HCT116 (cell line): ENCODE measurements around the gene RNF144B. TPM values are rescaled to one million over a fixed set of nuclear protein-coding genes. Genes with fewer than 3 reads are reported as not detected.

Source experiments
- ATAC-seq: fragments of 200-7000 bp; cut with Tn5 transposase; 2 replicates; pipeline ENCODE4 v1.9.1; 2020; ENCODE audit warnings: mild to moderate bottlenecking, moderate library complexity
- BruUV-seq: library from RNA; stranded (reverse); fragments of 400-500 nt; replicated peaks from 2 replicates; lab custom pipeline; 2021; lab: Mats Ljungman, UMichigan
- CTCF ChIA-PET: fragments of 300-600 bp; sonication (Branson Sonifier 250); formaldehyde crosslinking; loops from one replicate; lab custom pipeline; 2021; ENCODE audit warnings: antibody characterized with exemption; lab: Charles Lee
- POLR2A ChIA-PET: fragments of 300-600, 350-600 bp; sonication (Branson Sonifier 250); formaldehyde crosslinking; loops from one replicate; lab custom pipeline; 2021; ENCODE audit warnings: antibody characterized with exemption; lab: Charles Lee
- RAD21 ChIA-PET, 2 experiments: fragments of 300-600 bp; sonication (Branson Sonifier 250); formaldehyde crosslinking; loops; one replicate each; lab custom pipeline; 2023; ENCODE audit warnings: low total read pairs in 2 of 2; ENCODE audit not compliant: uncharacterized antibody in 2 of 2, unreplicated experiment in 2 of 2, low non-redundant PET in 1 of 2; lab: Charles Lee
- DNase-seq: peaks from one replicate; pipeline ENCODE4 v3.0.0-alpha.2; 2010; ENCODE audit warnings: low read depth, low spot score
- H2AFZ ChIP-seq: fragments of 200-600 bp; shearing (Covaris generic), sonication (generic); 2 replicates; pipeline ENCODE4 v1.6.1; 2017; ENCODE audit warnings: low read depth, mixed run types, mixed read lengths, antibody characterized with exemption, low read length; ENCODE audit not compliant: poor library complexity, severe bottlenecking
- H3K27ac ChIP-seq: 2 replicates; pipeline ENCODE4 v1.5.1; 2012; ENCODE audit warnings: low read depth, low read length
- H3K27me3 ChIP-seq: fragments of 200-600 bp; sonication (generic); 2 replicates; pipeline ENCODE4 v1.6.1; 2016; ENCODE audit warnings: mixed run types, low read length, mixed read lengths; ENCODE audit not compliant: insufficient read depth
- H3K36me3 ChIP-seq, 2 experiments: fragments of 200-500 bp in 1 of 2; fragments of 200-600 bp in 1 of 2; sonication (Bioruptor generic) in 1 of 2; sonication (generic) in 1 of 2; 2 replicates each; pipeline versions ENCODE4 v1.5.1 to v1.6.1; 2014 to 2016; ENCODE audit warnings: low read length in 2 of 2, inconsistent platforms in 1 of 2, mixed read lengths in 1 of 2, mixed run types in 1 of 2; ENCODE audit not compliant: insufficient read depth in 2 of 2, control insufficient read depth in 1 of 2
- H3K4me1 ChIP-seq, 2 experiments: fragments of 200-600 bp in 1 of 2; sonication (generic) in 1 of 2; 2 replicates each; pipeline versions ENCODE4 v1.5.1 to v1.6.1; 2012 to 2017; ENCODE audit warnings: low read length in 2 of 2, inconsistent platforms in 1 of 2, mild to moderate bottlenecking in 1 of 2, mixed read lengths in 1 of 2, mixed run types in 1 of 2, moderate library complexity in 1 of 2; ENCODE audit not compliant: insufficient read depth in 2 of 2, control insufficient read depth in 1 of 2
- H3K4me2 ChIP-seq: fragments of 200-600 bp; sonication (generic); 2 replicates; pipeline ENCODE4 v1.6.1; 2017; ENCODE audit warnings: mixed run types, low read length, mixed read lengths
- H3K4me3 ChIP-seq, 2 experiments: fragments of 200-600 bp in 1 of 2; sonication (generic) in 1 of 2; replicated peaks in 1 of 2; 2 replicates each; pipeline ENCODE4 v1.5.1; 2011 to 2016; ENCODE audit warnings: low read length in 2 of 2, control low read depth in 1 of 2, low read depth in 1 of 2, mild to moderate bottlenecking in 1 of 2, mixed read lengths in 1 of 2, mixed run types in 1 of 2
- H3K79me2 ChIP-seq: fragments of 200-600 bp; sonication (generic); 2 replicates; pipeline ENCODE4 v1.6.1; 2017; ENCODE audit warnings: mild to moderate bottlenecking, mixed run types, low read length, moderate library complexity, mixed read lengths; ENCODE audit not compliant: insufficient read depth
- H3K9ac ChIP-seq: fragments of 200-600 bp; sonication (generic); 2 replicates; pipeline ENCODE4 v1.6.1; 2016; ENCODE audit warnings: low read length, mixed read lengths
- H3K9me2 ChIP-seq: fragments of 200-600 bp; sonication (generic), shearing (Covaris generic); 2 replicates; pipeline ENCODE4 v1.6.1; 2017; ENCODE audit warnings: mixed run types, mild to moderate bottlenecking, moderate library complexity; ENCODE audit not compliant: insufficient read depth
- H3K9me3 ChIP-seq, 2 experiments: fragments of 200-500 bp in 1 of 2; fragments of 200-600 bp in 1 of 2; sonication (Bioruptor generic) in 1 of 2; sonication (generic) in 1 of 2; 2 replicates each; pipeline ENCODE4 v1.6.1; 2014 to 2017; ENCODE audit warnings: low read length in 2 of 2, mixed read lengths in 2 of 2, inconsistent platforms in 1 of 2, low read depth in 1 of 2, mild to moderate bottlenecking in 1 of 2, mixed run types in 1 of 2, moderate library complexity in 1 of 2; ENCODE audit not compliant: control insufficient read depth in 1 of 2, insufficient read depth in 1 of 2
- H4K20me1 ChIP-seq: fragments of 200-600 bp; sonication (generic), shearing (Covaris generic); 2 replicates; pipeline ENCODE4 v1.6.1; 2017; ENCODE audit warnings: mixed run types, mild to moderate bottlenecking, moderate library complexity; ENCODE audit not compliant: insufficient read depth
- EGR1 ChIP-seq: IDR thresholded peaks from 2 replicates; pipeline ENCODE4 v1.6.1; 2012; ENCODE audit warnings: low read depth
- ELF1 ChIP-seq: IDR thresholded peaks from 2 replicates; pipeline ENCODE4 v1.6.1; 2012; ENCODE audit warnings: low read depth, borderline replicate concordance
- EZH2phosphoT487 ChIP-seq: fragments of 200-600 bp; IDR thresholded peaks from 2 replicates; pipeline ENCODE4 v1.6.1; 2018; ENCODE audit warnings: antibody characterized with exemption, borderline replicate concordance
- FOSL1 ChIP-seq: IDR thresholded peaks from 2 replicates; pipeline ENCODE4 v1.6.1; 2012; ENCODE audit warnings: low read depth
- MAX ChIP-seq: IDR thresholded peaks from 2 replicates; pipeline ENCODE4 v1.6.1; 2012
- RAD21 ChIP-seq: IDR thresholded peaks from 2 replicates; pipeline ENCODE4 v1.6.1; 2012; ENCODE audit warnings: low read depth, mild to moderate bottlenecking
- SIN3A ChIP-seq: IDR thresholded peaks from 2 replicates; pipeline ENCODE4 v1.6.1; 2012; ENCODE audit warnings: low read depth
- SP1 ChIP-seq: IDR thresholded peaks from 2 replicates; pipeline ENCODE4 v1.6.1; 2012; ENCODE audit warnings: low read depth
- TCF7L2 ChIP-seq: IDR thresholded peaks from 2 replicates; pipeline ENCODE4 v1.7.0; 2011; ENCODE audit warnings: borderline replicate concordance, inconsistent platforms; ENCODE audit not compliant: insufficient read depth, insufficient read length; ENCODE audit errors: extremely low read depth
- ZBTB33 ChIP-seq: IDR thresholded peaks from 2 replicates; pipeline ENCODE4 v1.6.1; 2011; ENCODE audit warnings: mild to moderate bottlenecking, low read length, moderate library complexity; ENCODE audit not compliant: insufficient replicate concordance; ENCODE audit errors: extremely low read depth
- ZNF274 ChIP-seq: fragments of 200-500 bp; sonication (Bioruptor generic); IDR thresholded peaks from 2 replicates; pipeline ENCODE4 v1.6.1; 2014; ENCODE audit warnings: mild to moderate bottlenecking, low read depth, low read length, inconsistent platforms
- intact Hi-C: fragments of 100-400 bp; cut with micrococcal nuclease; formaldehyde crosslinking; loops from 2 replicates; pipeline ENCODE4 v1.10.0; 2022
- total RNA-seq: library from RNA; stranded (reverse); gene quantifications from one replicate; pipeline ENCODE4 v1.2.1, GENCODE V29; 2021; ENCODE audit not compliant: unreplicated experiment

The RNF144B gene
- total RNA-seq, 1 experiment from 2014 or later = 2.1 TPM

GRCh38 chr6:18478610-18479009 is 91.5 kb downstream of the RNF144B start:
- no peaks in the 10 kb centered on the region for H3K27me3 ChIP-seq
- H3K36me3 ChIP-seq = no peaks in the 10 kb centered on the region
- H2AFZ ChIP-seq = no peak overlapping the region
- H3K9me2 ChIP-seq = no peaks in the 10 kb centered on the region
- no peak overlapping the region for H3K9ac ChIP-seq
- DNase-seq (no peak), ATAC-seq (no peak)
- ChIA-PET RAD21 (no interaction called here), CTCF (no interaction called here), POLR2A (no interaction called here)
- no peak overlapping the region for H3K27ac ChIP-seq
- H3K9me3 ChIP-seq = no peaks in the 10 kb centered on the region
- intact Hi-C loops = no loop called here
- TF ChIP-seq EZH2phosphoT487 = no peak
- no peak for TF ChIP-seq FOSL1
- no peak for TF ChIP-seq ZBTB33
- TF ChIP-seq MAX = no peak
- no peak for TF ChIP-seq ELF1
- TF ChIP-seq EGR1 = no peak
- no peak for TF ChIP-seq SIN3A
- TF ChIP-seq SP1 = no peak
- no peak for TF ChIP-seq TCF7L2
- TF ChIP-seq RAD21 = no peak
- TF ChIP-seq ZNF274 = no peak
- H3K4me1 ChIP-seq = no peaks in the 10 kb centered on the region
- H3K4me3 ChIP-seq = no peak overlapping the region
- no peaks in the 10 kb centered on the region for H3K79me2 ChIP-seq
- no peak overlapping the region for H3K4me2 ChIP-seq
- no peaks in the 10 kb centered on the region for H4K20me1 ChIP-seq
- no TSS peak for BruUV-seq
